GM19351 (cell line): ENCODE results near the gene OR9A2.
"Not testable (repeated sequence)": the region's sequence is repeated elsewhere in the genome, so short reads cannot be mapped to it uniquely, and the experiment has no call there.

Experiments
- ATAC-seq: cut with Tn5 transposase; IDR thresholded peaks from one replicate; pipeline ENCODE4 v1.9.1; 2021; ENCODE audit warnings: mild to moderate bottlenecking, moderate library complexity; ENCODE audit not compliant: unreplicated experiment

Gene OR9A2

DNA sequence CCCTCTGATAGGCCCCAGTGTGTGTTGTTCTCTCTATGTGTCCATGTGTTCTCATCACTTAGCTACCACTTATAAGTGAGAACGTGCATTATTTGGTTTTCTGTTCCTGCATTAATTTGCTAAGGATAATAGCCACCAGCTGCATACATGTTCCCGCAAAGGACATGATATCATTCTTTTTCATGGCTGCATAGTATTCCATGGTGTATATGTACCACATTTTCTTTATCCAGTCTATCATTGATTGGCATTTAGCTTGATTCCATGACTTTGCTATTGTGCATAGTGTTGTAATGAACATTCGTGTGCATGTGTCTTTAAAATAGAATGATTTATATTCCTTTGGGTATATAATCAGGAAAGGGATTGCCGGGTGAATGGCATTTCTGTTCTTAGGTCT, 48.5 kb downstream of the OR9A2 start:
- ATAC-seq = not testable (repeated sequence)
